VCaP (cell line): ENCODE results near the gene CORO7.

Experiments
- H3K27ac ChIP-seq: fragments of 450-650 bp; 2 replicates; pipeline ENCODE4 v1.5.1; 2017
- TF ChIP-seq, protein P1 (sequence below): fragments of 450-650 bp; conservative IDR thresholded peaks from 2 replicates; pipeline ENCODE4 v1.5.1; 2017; ENCODE audit warnings: mild to moderate bottlenecking, moderate library complexity

CORO7 gene

DNA sequence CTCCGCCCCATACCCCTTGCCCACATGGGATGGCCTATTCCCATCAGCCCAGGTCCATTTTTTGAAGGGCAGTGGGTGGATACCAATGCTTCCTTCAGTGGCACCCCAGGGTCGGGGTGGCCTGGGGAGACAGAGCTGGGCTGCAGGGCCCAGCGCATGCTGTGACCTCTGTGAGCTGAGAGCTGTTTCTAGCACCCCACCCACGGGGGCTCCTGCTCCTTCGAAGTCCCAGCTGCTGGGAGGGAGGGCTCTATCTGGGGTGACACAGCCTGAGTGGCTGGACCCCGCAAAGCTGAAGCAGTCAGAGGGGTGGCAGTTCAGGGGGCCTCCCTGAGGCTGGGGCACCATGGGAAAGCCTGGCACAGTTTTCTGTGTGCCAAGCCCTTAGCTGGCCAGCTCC is 76.0 kb downstream of the CORO7 start:
- TF ChIP-seq, protein P1, sequence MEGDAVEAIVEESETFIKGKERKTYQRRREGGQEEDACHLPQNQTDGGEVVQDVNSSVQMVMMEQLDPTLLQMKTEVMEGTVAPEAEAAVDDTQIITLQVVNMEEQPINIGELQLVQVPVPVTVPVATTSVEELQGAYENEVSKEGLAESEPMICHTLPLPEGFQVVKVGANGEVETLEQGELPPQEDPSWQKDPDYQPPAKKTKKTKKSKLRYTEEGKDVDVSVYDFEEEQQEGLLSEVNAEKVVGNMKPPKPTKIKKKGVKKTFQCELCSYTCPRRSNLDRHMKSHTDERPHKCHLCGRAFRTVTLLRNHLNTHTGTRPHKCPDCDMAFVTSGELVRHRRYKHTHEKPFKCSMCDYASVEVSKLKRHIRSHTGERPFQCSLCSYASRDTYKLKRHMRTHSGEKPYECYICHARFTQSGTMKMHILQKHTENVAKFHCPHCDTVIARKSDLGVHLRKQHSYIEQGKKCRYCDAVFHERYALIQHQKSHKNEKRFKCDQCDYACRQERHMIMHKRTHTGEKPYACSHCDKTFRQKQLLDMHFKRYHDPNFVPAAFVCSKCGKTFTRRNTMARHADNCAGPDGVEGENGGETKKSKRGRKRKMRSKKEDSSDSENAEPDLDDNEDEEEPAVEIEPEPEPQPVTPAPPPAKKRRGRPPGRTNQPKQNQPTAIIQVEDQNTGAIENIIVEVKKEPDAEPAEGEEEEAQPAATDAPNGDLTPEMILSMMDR = no peak
- no peak overlapping the region for H3K27ac ChIP-seq

DNA sequence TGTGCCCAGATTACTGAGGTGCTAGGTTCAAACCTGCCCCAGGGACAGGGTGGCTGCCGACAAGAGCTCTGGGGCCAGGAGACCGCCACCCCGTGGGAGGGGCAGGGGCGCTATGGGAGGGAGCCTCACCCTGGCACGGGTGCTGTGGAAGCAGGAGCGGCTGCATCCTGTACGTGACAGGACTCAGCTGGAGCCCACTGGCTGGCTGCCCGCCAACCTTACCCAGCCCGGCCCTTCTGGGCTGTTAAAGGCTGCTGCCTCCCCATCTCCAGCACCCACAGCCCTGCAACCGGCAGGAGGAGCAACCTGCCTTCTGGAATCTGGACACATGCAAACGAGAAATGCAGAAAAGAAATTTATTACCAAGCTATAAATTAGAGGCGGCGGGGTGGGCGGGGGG is 76.5 kb downstream of the CORO7 start:
- TF ChIP-seq, protein P1 = no peak
- H3K27ac ChIP-seq = no peak overlapping the region

DNA sequence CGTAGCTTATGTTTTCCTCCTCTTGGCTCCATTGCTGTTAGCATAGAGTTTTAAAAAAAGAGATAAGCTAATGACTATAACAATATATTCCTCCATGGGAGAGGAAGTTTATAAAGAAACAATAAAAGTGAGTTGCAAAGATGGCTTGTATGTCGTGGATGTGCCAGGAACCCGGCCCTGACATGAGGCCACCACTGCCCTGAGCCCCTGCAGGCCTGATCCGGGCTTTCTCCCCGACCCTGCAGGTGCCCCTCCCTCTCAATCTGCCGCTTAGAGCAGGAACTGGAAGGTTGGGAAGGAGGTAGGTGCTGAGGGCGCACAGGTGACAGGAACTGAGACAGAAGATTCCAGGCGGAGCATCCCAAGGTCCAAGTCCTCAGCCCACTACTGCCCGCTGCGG is 76.9 kb downstream of the CORO7 start:
- TF ChIP-seq, protein P1 = no peak
- H3K27ac ChIP-seq = no peak overlapping the region

DNA sequence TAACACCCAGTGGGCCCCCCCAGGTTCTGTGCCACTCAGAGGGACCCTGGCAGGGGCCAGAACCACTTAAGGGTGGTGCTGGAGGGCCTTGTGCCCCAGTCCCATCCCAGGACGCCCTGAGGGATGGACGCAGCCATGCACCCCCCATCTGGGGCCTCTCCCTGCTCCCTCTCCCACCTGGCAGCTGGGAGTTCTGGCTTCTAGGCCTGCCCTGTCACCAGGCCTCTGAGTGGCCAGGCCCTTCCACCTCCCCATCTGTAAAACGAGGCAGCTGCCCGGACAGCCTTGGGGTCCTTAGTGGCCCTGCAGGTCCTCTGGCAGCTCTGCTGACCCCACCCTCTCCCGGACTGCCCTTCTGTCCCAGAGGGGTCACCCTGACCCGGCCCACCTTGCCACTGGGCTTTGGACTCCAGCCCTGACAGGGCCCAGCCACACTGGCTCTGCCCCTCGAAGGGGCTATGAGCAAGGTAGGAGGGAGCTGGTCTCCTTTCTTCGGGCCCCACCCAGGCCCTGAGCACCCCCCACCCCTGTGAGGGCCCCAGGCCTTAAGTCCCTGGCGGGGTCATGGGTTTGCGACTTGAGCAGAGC is 77.6 kb downstream of the CORO7 start:
- no peak overlapping the region for H3K27ac ChIP-seq
- TF ChIP-seq, protein P1 = no peak

DNA sequence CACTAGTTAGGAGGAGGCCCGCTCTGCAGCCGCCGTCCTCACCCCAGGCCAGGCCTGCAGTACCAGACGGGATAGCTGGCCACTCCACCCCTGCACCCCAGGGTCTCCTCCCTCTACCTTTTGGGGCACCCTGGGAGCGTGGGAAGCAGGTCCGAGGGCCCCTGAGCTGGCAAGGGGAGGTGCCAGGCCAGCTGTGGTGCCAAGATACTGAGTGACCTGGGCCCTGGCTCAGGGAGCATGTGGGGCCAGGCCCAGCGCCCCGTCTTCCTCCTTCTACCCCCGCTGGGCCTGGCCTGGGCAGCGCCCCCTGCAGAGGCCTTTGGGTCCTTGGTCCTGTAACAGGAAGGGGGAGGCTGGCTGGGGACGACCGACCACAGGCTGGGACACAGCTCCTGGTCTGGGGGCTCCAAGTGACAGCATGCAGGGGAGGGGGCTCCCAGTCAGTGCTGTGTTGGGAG is 78.2 kb downstream of the CORO7 start:
- no peak overlapping the region for H3K27ac ChIP-seq
- TF ChIP-seq, protein P1 = no peak

DNA sequence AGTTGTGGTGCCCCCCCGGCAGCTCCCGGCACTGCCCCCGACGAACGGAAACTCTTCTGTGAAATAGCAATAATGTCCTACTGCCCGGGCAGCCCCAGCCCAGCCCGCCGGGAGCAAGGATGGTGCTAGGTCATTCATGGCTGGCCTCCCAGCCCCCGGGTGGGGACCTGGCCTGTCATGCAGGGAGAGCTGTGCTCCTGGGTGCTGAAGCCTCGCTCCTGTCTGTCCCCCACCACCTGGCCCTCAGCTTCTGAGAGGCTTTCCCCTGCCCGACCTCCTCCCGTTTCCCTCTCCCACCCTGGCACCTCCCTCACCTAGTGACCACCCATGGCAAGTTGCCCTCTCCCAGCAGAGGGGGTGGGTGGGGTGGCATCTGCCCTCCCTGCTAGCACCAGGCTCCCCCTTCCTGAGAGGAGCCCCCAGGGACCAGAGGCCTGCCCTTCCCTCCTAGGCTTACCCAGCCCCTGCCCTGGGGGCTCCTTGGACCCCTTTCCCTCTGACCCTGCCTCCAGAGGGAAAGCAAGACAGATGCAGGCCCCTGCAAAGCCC is 78.8 kb downstream of the CORO7 start:
- TF ChIP-seq, protein P1 = no peak
- no peak overlapping the region for H3K27ac ChIP-seq

DNA sequence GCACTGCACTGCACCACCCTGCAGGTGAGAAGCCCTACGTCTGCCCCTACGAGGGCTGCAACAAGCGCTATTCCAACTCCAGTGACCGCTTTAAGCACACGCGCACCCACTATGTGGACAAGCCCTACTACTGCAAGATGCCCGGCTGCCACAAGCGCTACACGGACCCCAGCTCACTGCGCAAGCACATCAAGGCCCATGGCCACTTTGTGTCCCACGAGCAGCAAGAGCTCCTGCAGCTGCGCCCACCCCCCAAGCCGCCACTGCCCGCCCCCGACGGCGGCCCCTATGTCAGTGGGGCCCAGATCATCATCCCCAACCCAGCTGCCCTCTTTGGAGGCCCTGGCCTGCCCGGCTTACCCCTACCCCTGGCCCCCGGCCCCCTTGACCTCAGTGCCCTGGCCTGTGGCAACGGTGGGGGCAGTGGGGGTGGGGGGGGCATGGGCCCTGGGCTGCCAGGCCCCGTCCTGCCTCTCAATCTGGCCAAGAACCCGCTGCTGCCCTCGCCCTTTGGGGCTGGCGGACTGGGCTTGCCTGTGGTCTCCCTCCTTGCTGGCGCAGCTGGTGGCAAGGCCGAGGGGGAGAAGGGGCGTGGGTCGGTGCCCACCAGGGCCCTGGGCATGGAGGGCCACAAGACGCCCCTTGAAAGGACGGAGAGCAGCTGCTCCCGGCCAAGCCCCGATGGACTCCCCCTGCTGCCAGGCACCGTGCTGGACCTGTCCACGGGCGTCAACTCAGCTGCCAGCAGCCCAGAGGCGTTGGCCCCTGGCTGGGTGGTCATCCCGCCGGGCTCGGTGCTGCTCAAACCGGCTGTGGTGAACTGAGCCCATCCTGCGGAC is 79.5 kb downstream of the CORO7 start:
- no peak overlapping the region for H3K27ac ChIP-seq
- TF ChIP-seq, protein P1 = no peak
